GM06990 (cell line): ENCODE results near the gene PHC2.

ENCODE experiments used
- DNase-seq: peaks from one replicate; pipeline ENCODE4 v3.0.0-alpha.2; 2011; ENCODE audit not compliant: insufficient read length; ENCODE audit errors: extremely low read depth
- H3K27me3 ChIP-seq: replicated peaks from 2 replicates; pipeline ENCODE4 v1.6.0; 2011; ENCODE audit warnings: low read length; ENCODE audit not compliant: control insufficient read depth, insufficient read depth
- H3K36me3 ChIP-seq: 2 replicates; pipeline ENCODE4 v1.5.1; 2011; ENCODE audit warnings: low read length; ENCODE audit not compliant: control insufficient read depth, insufficient read depth
- H3K4me3 ChIP-seq: replicated peaks from 2 replicates; pipeline ENCODE4 v1.5.1; 2011; ENCODE audit warnings: low read depth, mild to moderate bottlenecking, control low read depth, low read length
- TF ChIP-seq, protein P1 (sequence below): IDR thresholded peaks from 2 replicates; pipeline ENCODE4 v1.5.1; 2011; ENCODE audit warnings: low read length, control low read depth, mild to moderate bottlenecking, inconsistent platforms; ENCODE audit not compliant: insufficient read depth, poor library complexity, severe bottlenecking

Gene PHC2

DNA sequence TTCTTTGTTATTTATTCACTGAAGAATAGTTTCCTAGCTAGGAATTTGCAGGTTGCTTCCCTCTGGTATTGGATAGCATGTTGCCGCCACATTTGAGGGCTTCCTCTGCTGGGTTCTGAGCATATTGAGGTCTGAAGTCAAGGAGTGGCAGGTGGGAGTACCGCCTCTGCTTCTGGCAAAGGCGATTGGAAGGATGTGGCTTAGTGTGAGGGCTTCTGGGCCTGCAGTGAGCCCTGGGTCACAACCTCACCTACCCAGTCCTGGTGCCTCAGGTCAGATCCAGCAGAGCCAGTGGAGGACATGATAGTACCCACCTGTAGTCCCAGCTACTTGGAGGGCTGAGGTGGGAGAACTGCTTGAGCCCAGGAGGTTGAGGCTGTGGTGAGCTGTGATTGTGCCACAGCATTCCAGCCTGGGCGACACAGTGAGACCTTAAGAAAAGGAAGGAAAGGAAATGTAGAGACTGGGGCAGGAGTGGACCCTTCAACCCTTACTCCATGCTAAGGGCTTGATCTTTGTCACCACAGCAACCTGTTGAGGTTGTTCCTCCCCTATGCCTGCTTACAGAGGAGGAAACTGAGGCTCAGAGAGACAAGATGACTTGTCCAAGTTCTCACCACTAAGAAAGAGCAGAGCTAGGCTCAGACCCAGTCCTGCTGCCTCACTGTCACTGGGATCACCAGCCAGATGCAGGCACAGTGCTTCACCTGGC, 132.8 kb downstream of the PHC2 start:
- DNase-seq = no peak
- no peak overlapping the region for H3K4me3 ChIP-seq
- H3K36me3 ChIP-seq = peaks cover 4% of the 10 kb centered on the region
- H3K27me3 ChIP-seq = no peaks in the 10 kb centered on the region
- TF ChIP-seq, protein P1, sequence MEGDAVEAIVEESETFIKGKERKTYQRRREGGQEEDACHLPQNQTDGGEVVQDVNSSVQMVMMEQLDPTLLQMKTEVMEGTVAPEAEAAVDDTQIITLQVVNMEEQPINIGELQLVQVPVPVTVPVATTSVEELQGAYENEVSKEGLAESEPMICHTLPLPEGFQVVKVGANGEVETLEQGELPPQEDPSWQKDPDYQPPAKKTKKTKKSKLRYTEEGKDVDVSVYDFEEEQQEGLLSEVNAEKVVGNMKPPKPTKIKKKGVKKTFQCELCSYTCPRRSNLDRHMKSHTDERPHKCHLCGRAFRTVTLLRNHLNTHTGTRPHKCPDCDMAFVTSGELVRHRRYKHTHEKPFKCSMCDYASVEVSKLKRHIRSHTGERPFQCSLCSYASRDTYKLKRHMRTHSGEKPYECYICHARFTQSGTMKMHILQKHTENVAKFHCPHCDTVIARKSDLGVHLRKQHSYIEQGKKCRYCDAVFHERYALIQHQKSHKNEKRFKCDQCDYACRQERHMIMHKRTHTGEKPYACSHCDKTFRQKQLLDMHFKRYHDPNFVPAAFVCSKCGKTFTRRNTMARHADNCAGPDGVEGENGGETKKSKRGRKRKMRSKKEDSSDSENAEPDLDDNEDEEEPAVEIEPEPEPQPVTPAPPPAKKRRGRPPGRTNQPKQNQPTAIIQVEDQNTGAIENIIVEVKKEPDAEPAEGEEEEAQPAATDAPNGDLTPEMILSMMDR = no peak

DNA sequence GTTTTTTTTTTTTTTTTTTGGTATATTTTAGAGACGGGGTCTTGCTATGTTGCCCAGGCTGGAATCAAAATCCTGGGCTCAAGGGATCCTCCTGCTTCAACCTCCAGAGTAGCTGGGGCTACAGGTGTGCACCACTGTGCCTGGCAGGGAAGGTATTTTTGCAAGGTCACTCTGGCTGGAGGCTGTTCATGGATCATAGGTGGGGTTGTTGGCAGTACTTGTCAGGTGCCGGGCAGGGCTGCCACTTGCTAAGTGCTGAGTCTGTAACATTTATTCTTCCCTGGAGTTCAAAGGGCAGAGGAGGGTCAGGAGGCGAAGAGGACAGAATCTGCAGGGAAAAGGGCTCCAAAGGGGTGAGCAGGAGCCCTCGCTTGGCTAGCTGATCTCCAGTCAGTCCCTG, 134.1 kb downstream of the PHC2 start:
- no peak overlapping the region for H3K4me3 ChIP-seq
- peaks cover 6% of the 10 kb centered on the region for H3K36me3 ChIP-seq
- H3K27me3 ChIP-seq = no peaks in the 10 kb centered on the region
- TF ChIP-seq, protein P1 = no peak
- no peak for DNase-seq

DNA sequence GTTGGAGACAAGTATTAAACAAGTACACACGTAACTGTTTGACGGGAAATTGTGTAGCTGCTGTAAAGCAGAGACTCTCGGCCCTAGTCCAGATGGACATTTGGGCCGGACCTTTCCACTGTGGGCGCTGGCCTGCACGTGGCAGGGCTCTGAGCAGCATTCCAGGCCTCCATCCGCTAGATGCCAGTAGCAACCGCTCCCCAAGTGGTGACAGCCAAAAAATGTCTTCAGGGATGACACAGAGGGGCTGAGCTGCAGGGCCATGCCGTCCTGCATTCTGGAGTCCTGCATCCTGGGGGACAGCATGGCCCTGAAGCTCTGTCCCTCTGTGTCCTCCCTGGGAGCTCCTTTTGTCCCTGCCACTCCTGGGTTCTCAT, 134.8 kb downstream of the PHC2 start:
- H3K36me3 ChIP-seq = peaks cover 6% of the 10 kb centered on the region
- DNase-seq = no peak
- TF ChIP-seq, protein P1 = no peak
- H3K4me3 ChIP-seq = no peak overlapping the region
- no peaks in the 10 kb centered on the region for H3K27me3 ChIP-seq

DNA sequence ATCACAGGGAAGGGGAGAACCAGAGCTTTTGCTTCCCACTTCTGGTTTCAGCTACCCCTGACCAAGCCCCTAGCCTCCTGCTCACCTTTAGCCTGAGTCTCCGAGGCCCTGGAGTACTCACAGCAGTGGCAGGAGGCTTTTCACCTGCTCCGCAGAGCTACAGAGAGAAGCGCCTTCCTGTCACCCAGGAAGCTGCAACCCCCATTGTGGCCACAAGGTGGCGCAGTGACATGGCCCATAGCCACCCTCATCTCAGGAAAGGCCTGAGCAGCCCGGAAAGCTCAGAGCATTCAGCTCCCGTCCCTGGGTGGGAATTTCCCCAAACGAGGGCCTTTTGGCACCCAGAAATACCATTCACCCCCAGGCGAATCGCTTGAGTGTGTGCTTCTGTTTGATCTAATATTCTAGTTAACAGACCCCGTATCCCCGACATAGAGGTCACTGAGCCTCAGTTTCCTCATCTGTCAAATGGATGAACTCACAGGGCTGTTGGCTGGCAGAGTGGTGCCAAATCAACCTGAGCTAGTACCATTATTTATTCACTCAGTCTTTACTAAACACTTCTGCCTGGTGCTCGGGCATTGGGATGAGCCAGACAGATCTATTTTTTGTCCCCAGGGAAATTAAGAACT, 135.3 kb downstream of the PHC2 start:
- no peak overlapping the region for H3K4me3 ChIP-seq
- peaks cover 6% of the 10 kb centered on the region for H3K36me3 ChIP-seq
- TF ChIP-seq, protein P1 = peak; percentile 95
- no peaks in the 10 kb centered on the region for H3K27me3 ChIP-seq
- DNase-seq = peak; percentile 71

DNA sequence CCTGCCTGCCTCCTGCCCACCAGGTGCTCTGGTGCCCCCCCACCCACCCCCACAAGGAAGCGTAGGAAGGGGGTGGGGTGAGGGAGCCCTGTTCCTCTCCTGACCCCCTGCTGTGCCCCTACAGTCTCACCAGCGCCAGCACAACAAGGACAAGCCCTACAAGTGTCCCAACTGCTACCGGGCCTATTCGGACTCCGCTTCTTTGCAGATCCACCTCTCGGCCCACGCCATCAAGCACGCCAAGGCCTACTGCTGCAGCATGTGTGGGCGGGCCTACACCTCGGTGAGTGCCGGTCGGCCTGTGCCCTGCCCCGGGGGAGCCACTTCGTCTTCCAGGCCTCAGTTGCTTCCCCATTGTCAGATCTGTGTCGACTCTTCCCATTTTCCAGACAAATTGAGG, 135.9 kb downstream of the PHC2 start:
- Histone ChIP-seq H3K27me3 (no peaks in the 10 kb centered on the region), H3K4me3 (no peak overlapping the region), H3K36me3 (peaks cover 6% of the 10 kb centered on the region)
- DNase-seq = no peak
- TF ChIP-seq, protein P1 = no peak
